Activated CD4-positive, alpha-beta T cell treated with anti-CD3 and anti-CD28 coated beads for 24 hours (primary cell): ENCODE results near the gene JHY.
A peak's percentile ranks its signal among the peaks of the same experiment; 100 is the strongest.

Experiments
- DNase-seq, 2 donors: peaks; one replicate each; pipeline ENCODE4 v3.0.0-alpha.2; 2020; ENCODE audit warnings: low read depth in 2 of 2

The JHY gene

DNA sequence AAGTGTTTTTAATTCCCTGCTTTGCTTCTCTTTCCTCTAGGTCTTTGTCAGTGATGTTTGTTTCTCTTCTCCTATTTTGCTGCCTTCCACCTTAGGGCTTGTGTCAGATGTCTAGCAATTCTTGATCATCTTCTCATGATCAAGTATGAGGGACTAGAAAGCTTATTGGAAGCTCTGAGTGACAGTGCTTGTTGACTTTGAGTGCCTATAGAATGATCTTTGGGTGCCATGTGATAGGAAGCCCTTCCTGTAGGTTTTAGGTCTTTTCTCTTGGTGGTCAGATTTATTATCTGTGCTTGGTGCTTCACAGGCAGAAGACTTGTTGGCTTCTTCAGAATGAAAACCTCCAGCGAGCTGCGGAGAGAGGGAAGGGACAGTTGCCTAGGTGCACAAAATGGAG lies 56.0 kb downstream of the JHY start:
- DNase-seq = no peak

GRCh38 chr11:122951211-122951610 lies 68.7 kb downstream of the JHY start:
- DNase-seq = no peak

DNA sequence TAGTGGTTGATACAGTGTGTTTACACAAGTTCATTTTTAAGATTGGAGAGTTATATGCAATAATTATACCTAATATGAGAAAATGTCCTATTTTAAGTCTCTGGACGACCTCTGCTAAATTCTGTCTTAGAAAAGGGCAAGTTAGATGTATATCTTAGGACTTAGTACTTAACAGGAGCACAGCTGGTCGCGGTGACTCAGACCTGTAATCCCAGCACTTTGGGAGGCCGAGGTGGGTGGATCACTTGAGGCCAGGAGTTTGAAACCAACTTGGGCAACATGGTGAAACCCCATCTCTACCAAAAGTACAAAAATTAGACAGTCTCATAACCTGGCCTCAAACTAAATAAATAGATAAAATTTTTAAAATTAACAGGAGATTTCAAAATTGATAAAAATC lies 71.9 kb downstream of the JHY start:
- DNase-seq = no peak

GRCh38 chr11:122963961-122964360 lies 81.4 kb downstream of the JHY start:
- no peak for DNase-seq

- no peak for DNase-seq
Measured at GRCh38 chr11:122976061-122976733, 93.6 kb downstream of the JHY start.

DNA sequence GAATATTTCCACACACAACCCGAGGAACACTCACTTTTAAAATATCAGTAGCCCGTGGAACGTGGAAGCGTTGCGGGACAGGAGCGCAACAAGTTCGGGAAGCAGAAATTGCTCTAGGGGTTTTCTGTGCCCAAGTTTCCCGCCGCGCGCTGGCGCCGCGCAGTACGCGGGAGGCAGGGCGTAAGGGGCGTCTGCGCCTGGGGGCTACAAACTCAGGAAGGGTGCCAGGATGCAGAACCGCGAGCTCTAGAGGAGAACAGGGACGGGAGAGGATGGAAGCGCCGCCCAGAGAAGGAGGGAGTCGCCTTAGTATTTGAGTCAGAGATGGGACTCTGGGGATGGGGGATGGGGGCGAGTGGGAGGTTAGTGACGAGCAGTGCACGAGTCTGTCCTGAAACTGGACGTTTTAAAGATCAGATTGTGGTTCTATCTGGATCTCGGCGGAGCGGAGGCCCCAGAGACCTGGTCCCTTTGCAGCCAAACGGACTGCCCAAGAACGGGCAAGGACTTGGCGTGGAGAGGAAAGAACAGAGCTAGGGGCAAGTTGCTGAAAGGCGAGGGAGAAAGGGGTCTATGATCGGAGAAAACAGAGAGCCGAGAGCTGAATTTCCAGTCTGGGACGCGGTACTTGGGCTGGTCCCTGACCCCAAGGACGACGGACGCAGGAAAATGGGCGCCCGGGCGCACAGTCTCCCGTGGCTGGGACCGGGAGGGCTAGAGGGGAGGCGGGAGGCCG lies 94.3 kb downstream of the JHY start:
- no peak for DNase-seq

- DNase-seq = no peak
Measured at GRCh38 chr11:122977470-122978298, 95.1 kb downstream of the JHY start.

- no peak for DNase-seq
Measured at GRCh38 chr11:122978299-122978620, 95.7 kb downstream of the JHY start.

DNA sequence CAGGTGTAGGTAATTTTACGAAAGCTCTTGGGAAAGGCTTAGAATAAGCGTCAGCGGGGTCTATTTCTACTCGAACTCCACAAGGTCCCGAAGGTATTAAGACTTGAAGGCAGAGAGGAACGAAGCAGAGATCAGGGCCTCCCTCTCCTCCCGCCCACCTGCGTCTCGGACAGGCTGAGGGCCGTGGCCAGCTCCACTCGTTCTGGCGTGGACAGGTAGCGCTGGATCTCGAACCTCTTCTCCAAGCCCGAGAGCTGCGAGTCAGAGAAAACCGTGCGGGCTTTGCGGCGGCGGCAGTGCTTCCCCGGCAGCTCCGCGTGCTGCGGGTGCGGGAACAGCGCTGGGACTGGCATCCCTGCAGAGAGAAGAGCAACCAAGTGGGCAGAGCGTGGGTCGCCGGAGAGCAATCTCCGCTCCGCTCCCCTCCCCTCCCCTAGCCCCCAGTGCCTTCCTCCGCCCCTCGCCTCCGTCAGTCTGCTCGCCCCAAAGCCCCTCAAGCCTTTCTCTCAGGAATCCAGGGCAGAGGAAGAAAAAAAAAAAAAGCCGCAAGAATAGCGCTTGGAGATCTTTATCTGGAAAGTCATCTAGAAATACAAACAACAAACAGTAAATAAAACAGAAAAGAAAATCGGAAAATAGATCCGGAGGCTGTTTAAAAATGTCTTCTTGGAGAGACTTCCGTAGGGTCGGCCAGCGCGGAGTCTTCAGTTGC lies 96.7 kb downstream of the JHY start:
- no peak for DNase-seq

GRCh38 chr11:122979815-122980595 lies 97.4 kb downstream of the JHY start:
- DNase-seq = no peak

GRCh38 chr11:122981388-122982264 lies 99.1 kb downstream of the JHY start, which contains the start of gene BSX:
Gene BSX, minus strand, starts transcription at chr11:122981834. Its CDS starts 163 bp downstream, at chr11:122981671.
- DNase-seq = peak; percentile 46 to 52

DNA sequence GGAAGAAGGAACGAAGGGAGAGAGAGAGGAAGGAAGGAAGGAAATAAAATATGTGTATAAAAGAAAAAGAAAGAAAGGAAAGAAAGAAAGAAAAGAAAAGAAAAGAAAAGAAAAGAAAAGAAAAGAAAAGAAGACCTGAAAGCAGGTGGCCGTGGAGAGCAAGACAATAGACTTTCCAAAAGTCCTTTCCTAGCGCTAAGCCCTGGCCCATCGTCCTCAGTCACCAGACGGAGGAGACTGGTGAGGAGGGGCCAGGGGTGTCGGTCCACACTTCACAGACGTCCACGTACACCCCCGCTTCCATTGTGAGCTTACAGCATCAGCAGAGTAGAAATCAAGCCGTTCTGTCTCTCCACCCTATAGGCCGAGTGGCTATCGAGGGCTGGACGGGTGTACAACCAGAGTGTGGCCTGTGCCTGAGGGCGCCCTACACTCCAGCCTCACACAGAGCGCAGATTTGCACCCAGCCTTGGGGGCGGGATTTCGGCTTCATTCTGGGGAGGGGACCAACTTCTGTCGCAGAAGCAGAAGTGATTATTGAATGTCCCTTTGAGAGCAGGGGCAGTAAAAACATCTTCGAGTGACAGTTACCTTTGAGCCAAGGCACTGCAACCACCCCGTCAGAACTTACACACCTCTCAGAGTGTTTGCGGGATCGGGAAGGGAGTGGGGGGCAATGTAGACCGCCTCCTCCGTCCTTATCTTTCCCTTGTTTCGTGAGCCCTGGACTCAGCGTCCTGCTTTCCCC lies 101.1 kb downstream of the JHY start:
- DNase-seq = no peak

DNA sequence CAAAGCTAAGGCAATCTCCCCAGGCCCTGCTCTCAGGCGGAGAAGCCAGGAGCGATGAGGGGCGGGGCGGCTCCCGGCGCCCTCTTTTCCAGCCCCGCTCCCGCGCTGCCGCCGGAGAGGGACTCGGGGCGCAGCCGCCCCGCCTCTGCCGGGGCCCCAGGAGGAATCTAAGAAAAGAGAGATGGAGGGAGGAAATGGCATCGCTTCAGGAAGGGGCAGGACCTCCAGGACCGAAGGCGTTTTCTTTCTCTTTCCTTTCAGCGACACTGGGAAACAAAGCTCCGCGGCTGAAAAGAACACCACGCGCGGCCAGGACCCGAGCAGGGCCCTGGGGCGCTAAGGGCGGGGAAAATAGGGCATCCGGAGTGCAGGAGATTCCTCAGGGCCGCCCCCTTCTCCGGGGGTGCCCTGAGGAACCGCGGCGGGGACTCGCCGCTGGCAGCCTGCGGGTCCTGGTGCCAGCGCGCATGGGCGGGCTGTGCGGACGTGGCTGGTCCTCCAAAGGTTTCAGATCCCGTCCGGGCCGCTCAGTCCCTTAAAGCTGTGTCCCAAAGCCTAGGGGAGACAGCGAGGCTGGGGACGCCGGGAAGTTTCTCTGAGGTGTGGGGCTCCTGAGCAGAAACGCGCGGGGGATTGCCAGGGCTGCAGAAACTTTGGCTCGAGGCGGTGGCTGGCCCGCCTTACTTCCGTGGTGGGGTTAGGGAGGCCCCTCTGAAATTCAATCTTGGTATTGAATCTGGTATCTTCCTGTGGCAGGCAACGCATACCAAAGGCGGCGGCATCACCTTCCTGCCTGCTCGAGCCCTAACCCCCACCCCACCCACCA lies 101.8 kb downstream of the JHY start:
- no peak for DNase-seq

- no peak for DNase-seq
Measured at GRCh38 chr11:122995526-122995925, 113.0 kb downstream of the JHY start.

- no peak for DNase-seq
Measured at GRCh38 chr11:122998727-122999366, 116.3 kb downstream of the JHY start.

DNA sequence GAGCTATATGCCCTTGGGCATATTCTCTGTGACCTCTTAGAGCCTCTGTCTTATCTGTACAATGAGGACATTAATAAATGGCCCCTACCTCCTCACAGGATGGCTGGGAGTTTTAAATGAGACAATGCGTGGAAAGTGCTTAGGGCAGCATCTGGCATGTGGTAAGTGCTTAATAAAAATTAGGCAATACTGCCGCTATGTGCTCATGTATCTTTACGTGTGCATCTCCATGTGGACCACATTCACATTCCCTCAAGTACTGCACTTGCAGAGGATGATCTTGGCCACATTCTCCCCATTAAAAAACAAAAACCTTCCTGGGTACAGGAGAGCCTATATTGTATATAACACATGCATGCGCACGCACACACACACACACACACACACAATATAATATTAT lies 118.2 kb downstream of the JHY start:
- no peak for DNase-seq

DNA sequence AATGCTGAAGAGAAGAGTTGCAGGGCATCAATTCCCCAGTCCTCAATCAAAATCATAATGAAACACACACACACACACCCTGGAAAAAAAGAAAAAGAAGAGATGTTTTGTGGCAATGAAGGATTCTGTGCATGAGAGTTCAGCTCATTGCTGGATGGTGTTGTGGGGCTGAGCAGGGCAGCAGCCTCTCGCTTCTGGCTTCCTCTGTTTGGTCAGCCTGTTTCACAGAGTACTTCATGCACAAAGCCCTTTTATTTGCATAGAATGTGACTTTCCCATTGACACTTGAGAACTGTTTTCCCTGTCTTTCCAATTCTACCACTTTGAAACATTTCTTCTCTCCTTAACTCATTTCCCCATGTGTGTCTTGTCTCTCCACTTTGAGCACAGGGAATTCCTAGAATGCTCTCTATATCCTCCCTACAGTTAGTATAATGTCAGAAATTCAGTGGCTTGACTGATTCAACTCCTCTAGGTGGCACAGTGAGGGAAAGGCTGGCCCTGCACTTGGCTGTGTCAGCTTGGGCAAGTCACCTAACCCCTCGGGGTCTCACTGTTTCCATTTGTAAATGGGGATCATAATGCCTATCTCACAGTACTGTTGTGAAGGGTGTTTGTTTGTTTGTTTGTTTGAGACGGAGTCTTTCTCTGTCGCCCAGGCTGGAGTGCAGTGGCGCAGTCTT lies 124.4 kb downstream of the JHY start:
- DNase-seq = no peak
